ENCODE results near the gene KIAA1958. TPM values are rescaled to one million over a fixed set of nuclear protein-coding genes. Genes with fewer than 3 reads are reported as not detected.
A peak's percentile ranks its signal among the peaks of the same experiment; 100 is the strongest.

Gene KIAA1958
- polyA plus RNA-seq, 1 of the 3 experiments (the other 2 are of a cell fraction): 1.6 TPM

- Histone ChIP-seq H3K4me1 (ENCODE audit: control insufficient read depth in 1 of 2, insufficient read depth in 2 of 2, low read depth in 1 of 2, low read length in 1 of 2) (peaks cover 21 to 49% of the 10 kb centered on the region in 2 experiments; a peak in 3 of 4 replicates), H3K9ac (no peak overlapping the region), H3K9me2 (no peaks in the 10 kb centered on the region), H3K27ac (ENCODE audit: low read depth in 2 of 2, low read length in 1 of 2) (peak overlapping the region in 1 of 2 experiments; percentile 9; a peak in 1 of 4 replicates), H2AFZ (ENCODE audit: low read depth) (no peak overlapping the region), H3K4me2 (no peak overlapping the region; the same call in 1 of the 2 replicates), H3K36me3 (replicated peaks in 1 of 2; ENCODE audit: control insufficient read depth in 1 of 2, insufficient read depth in 2 of 2, low read length in 1 of 2) (no peaks in the 10 kb centered on the region), H3K27me3 (ENCODE audit: insufficient read depth) (no peaks in the 10 kb centered on the region), H4K20me1 (ENCODE audit: insufficient read depth) (no peaks in the 10 kb centered on the region), H3K9me3 (no peaks in the 10 kb centered on the region), H3K4me3 (ENCODE audit: low read depth in 2 of 2, low read length in 1 of 2) (no peak overlapping the region), H3K79me2 (ENCODE audit: insufficient read depth) (peaks cover 18% of the 10 kb centered on the region; the same call in 1 of the 2 replicates), H3F3A (replicated peaks; ENCODE audit: insufficient read depth) (peaks cover 10% of the 10 kb centered on the region)
- DNase-seq: no peak
- TF ChIP-seq TCF12 (IDR thresholded peaks at IDR 0.05) (no peak), MEF2A (IDR thresholded peaks at IDR 0.05; ENCODE audit: borderline replicate concordance, low read depth) (no peak), RFX5 (IDR thresholded peaks at IDR 0.05; ENCODE audit: low read length) (no peak), GABPA (IDR thresholded peaks at IDR 0.05; ENCODE audit: low read depth) (no peak), POLR2AphosphoS5 (IDR thresholded peaks at IDR 0.05; ENCODE audit: low read depth, low read length) (no peak), FOXM1 (IDR thresholded peaks at IDR 0.05; ENCODE audit: low read depth) (no peak)
- ChIA-PET CTCF (no interaction called here), POLR2A (no interaction called here)
- 98% methylated on average over 3 of the region's 3 CpGs for WGBS (ENCODE audit: low lambda C conversion rate)
These were observed 68.5 kb downstream of the KIAA1958 start for GRCh38 chr9:112555101-112555643.

DNA sequence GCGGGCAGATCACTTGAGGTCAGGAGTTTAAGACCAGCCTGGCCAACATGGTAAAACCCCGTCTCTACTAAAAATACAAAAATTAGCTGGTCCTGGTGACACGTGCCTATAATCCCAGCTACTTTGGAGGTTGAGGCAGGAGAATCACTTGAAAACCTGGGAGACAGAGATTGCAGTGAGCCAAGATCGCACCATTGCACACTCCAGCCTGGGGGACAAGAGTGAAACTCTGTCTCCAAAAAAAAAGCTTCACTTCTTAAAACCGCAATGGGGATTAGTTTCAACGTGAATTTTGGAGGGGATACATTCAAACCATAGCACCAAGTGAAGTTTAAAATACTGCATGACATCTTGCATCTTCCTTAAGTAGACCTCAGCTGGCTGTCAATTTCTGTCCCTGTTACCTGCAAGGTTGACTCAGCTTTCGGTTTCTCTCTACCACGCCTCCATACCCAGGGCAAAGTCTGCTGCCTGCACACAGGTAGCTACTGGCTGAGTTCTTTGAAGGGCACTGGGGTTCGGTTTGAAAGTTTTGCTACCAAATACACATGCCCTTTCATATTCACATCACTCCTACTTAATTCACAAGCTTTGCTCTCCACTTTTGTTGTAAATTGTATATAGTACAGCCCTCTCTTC lies 69.3 kb downstream of the KIAA1958 start:
- H3K9me2 ChIP-seq: no peaks in the 10 kb centered on the region
- no peak overlapping the region for H3K4me3 ChIP-seq (ENCODE audit: low read depth in 2 of 2, low read length in 1 of 2)
- TF ChIP-seq CHD2 (IDR thresholded peaks at IDR 0.05; ENCODE audit: low read length, partially characterized antibody) (no peak), EP300 (IDR thresholded peaks at IDR 0.05; ENCODE audit: borderline replicate concordance in 1 of 2, low read depth in 1 of 2, low read length in 1 of 2) (no peak), MEF2A (IDR thresholded peaks at IDR 0.05; ENCODE audit: borderline replicate concordance, low read depth) (no peak), FOSL2 (IDR thresholded peaks at IDR 0.05; ENCODE audit: borderline replicate concordance, low read depth) (no peak), RFX5 (IDR thresholded peaks at IDR 0.05; ENCODE audit: low read length) (no peak), YY1 (IDR thresholded peaks at IDR 0.05; ENCODE audit: low read depth) (no peak), RAD21 (IDR thresholded peaks at IDR 0.05; ENCODE audit: low read length) (no peak)
- no peaks in the 10 kb centered on the region for H3K36me3 ChIP-seq (replicated peaks in 1 of 2; ENCODE audit: control insufficient read depth in 1 of 2, insufficient read depth in 2 of 2, low read length in 1 of 2)
- no peaks in the 10 kb centered on the region for H3K27me3 ChIP-seq (ENCODE audit: insufficient read depth)
- peak overlapping the region in 1 of 2 experiments; percentile 48; a peak in 2 of 4 replicates for H3K27ac ChIP-seq (ENCODE audit: low read depth in 2 of 2, low read length in 1 of 2)
- H3K4me2 ChIP-seq: peak overlapping the region; percentile 42; the same call in 1 of the 2 replicates
- 94% methylated on average over 8 of the region's 9 CpGs for WGBS (ENCODE audit: low lambda C conversion rate)
- H3F3A ChIP-seq (replicated peaks; ENCODE audit: insufficient read depth): peaks cover 10% of the 10 kb centered on the region
- H2AFZ ChIP-seq (ENCODE audit: low read depth): no peak overlapping the region
- ChIA-PET CTCF (no interaction called here), POLR2A (no interaction called here)
- no peaks in the 10 kb centered on the region for H4K20me1 ChIP-seq (ENCODE audit: insufficient read depth)
- no peaks in the 10 kb centered on the region for H3K9me3 ChIP-seq
- peaks cover 15% of the 10 kb centered on the region for H3K79me2 ChIP-seq (ENCODE audit: insufficient read depth)
- peaks cover 16 to 49% of the 10 kb centered on the region in 2 experiments; a peak in 3 of 4 replicates for H3K4me1 ChIP-seq (ENCODE audit: control insufficient read depth in 1 of 2, insufficient read depth in 2 of 2, low read depth in 1 of 2, low read length in 1 of 2)
- no peak for DNase-seq
- no peak overlapping the region for H3K9ac ChIP-seq
